GM15510 (cell line): ENCODE measurements around the gene CACNA2D2.

ENCODE experiments used
- POLR2A ChIP-seq: IDR thresholded peaks from 3 replicates; pipeline ENCODE4 v1.6.1; 2011; ENCODE audit warnings: borderline replicate concordance; ENCODE audit not compliant: insufficient read length; ENCODE audit errors: extremely low read depth

Gene CACNA2D2

DNA sequence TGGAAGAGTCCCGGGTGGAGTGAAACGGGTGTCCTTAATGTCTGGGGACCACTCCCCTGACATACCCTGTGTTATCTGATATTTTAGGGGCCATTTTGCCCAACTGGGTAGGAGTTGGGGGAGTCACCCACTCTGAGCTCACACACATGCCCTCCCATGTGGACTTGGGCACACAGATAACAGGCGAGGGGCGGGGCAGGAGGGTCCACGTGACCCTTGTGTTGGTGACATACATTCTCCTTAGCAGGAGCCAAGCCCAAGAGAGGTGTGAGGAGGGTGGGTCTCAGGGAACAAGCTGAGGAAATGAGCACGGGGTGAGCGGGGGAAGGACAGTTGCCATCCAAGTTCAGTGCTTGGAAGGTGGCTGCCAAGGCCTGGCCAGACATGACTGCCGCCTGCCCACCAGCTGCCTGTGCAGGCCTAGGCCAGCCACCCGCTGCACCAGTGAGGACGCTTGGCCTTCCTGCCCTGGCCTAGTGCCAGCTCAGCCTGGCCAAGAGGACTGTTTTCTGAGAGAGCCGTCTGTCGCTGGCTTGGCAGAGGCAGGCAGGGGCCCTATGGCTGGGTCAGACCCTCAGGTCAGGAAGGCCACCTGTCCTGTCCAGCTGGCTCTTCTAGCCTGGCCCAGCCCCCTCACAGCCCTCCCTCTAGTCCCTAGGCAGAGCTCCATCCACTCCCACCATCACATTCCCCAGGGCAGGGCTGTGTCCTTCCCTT is 112.8 kb downstream of the CACNA2D2 start:
- TF ChIP-seq POLR2A, result no peak

DNA sequence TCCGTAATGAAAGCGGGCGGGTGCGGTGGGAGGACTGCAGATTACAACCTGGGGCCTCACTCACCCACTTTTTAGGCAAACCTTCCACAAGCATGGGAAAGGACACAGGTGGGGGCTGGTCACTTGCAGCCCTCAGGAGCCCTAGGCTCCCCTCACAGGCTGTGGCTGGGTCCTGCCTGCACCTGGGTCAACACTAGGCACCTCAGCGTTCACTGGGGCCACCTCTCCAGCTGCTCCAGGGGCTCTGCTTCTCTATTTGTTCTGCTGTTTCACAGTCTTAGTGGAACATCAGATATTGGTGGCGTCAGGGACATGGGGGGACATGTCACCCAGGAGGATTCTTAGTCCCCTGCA is 114.0 kb downstream of the CACNA2D2 start:
- TF ChIP-seq POLR2A, result no peak

DNA sequence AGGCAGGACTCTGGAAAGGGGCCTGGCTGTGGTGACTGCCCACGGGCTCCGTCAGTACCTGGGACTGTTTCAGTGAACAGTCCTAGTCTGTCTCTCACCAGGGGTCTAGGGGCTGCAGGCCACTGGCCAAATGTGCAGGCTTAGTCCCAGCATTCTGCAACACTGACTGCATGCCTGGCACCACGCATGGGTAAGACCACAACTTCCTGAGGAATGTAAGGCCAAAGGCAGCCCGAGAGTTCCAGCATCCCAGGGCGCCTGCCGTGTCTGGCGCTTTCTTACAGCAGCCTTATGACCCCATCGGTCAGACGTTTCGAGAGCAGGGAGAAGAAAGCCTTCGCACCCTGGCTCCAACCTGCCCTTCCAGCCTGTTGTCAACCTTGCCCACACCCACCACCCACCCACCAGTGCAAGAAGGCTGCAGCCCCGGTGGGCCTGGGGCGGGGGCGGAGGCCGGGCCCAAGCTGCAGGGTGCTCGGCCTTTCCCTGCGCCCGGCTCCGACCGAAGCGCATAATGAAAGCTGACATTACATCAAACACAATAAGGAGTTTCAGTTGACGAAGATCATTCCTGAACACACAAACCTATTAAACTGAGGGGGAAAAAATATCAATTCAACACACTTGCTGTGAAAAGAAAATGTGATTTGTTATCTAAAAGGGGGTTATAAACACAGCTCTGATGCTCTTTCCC is 114.6 kb downstream of the CACNA2D2 start:
- TF ChIP-seq POLR2A, result no peak

DNA sequence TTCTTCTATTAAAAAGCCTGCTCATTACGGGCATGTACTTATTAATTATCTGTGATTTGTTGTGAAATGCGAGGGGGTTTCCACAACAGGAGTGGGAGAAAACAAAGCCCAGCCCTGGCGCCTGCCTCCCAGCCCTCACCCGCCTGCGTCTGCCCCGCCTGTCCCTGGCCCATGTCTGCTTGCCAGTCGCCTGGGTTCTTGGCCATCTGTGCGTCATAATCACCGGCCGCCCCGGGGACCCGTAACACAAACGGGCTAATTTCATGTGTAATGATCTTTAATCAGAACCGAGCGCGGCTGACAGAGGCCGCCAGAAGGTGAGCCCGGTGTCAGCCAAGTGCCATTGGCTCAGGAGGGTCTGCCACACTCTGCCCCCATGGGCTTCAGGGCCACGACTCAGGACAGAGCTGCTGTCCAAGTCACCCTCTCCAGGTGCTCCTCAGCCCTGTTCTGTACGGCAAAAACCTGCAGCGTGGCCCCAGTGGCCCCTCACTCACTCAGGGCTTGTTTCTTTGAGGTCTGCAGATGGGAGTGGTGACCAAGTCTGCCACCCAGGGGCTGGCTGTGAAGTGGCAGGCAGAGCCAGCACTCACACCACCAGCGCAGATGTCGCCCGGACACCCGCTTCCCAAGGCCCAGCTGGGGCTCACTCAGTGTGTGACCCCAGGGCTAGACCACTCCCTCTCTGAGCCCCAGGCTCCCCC is 115.3 kb downstream of the CACNA2D2 start:
- no peak for TF ChIP-seq POLR2A

DNA sequence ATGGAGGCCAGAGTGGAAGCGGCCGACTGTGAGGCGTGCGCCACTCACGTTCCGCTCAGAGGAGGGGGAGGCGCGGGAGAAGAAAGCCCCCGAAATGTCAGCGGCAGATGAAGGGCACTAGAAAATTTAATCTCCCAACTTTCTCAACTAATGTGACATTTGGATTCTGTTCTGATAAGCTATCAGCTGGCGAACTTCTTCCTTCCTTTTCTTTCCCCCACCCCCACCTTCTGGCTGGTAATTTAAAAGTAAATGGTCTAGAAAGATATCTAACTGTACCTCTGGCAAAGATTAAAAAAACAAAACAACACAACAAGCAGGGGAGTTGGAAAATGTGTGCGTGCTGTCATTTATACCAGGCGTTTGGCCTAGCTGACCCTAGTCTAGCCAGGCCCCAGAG is 117.7 kb downstream of the CACNA2D2 start:
- no peak for TF ChIP-seq POLR2A

DNA sequence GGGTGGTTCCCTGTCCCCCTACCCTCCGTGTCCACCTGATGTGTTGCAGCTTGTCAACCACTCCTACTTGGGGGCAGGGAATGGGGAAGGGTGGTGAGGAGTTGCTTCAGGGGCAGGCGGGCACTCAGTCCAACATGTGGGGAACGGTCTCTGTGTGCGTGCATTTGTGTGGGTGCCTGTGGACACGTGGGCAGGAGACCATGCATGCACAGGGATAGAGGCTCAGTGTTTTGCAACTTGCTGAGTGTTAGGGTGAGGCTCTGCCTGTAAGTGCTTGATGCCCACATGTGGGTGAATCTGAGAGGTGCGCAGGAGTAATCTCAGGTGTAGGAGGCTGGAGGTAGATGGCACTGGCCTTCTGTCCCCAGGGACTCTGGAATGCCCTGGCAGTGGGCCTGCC is 119.7 kb downstream of the CACNA2D2 start:
- TF ChIP-seq POLR2A, result no peak

DNA sequence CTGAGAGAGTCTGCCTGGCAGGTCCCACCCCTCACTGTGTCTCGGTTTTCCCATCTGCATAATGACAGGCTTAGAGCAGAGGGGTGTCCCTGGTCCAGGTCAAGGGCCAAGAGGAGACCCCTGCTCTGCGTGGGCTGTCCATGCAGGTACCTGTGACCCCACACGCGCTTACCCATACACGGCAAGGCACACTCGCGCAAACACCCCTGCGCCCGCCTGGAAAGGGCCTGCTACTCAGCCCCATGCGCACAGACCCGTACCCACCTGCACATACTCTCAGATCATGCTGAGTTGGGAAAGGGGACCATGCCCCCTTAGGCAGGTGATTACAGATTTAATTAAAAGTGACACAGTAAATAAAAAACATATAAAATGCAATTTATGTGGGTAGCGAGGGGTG is 120.7 kb downstream of the CACNA2D2 start:
- no peak for TF ChIP-seq POLR2A

DNA sequence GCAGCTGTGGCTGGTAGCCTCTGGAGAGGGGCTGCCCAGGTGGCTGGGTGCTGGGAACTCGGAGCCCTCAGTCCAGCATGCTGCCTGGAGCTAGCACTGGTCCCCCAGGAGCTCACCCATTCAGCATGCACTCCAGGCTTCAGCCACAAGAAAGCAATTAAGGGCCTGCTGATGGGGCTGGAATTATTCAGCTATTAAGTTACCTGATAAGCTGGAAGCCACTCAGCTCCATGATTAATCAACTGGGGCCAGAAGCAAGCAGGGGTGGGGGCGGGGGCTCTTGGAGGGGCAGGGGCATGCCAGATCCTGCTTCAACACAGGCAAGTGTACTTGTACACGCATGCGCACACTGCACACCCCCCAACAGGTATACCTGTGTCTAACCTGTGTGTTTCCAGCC is 122.1 kb downstream of the CACNA2D2 start:
- TF ChIP-seq POLR2A, result no peak

DNA sequence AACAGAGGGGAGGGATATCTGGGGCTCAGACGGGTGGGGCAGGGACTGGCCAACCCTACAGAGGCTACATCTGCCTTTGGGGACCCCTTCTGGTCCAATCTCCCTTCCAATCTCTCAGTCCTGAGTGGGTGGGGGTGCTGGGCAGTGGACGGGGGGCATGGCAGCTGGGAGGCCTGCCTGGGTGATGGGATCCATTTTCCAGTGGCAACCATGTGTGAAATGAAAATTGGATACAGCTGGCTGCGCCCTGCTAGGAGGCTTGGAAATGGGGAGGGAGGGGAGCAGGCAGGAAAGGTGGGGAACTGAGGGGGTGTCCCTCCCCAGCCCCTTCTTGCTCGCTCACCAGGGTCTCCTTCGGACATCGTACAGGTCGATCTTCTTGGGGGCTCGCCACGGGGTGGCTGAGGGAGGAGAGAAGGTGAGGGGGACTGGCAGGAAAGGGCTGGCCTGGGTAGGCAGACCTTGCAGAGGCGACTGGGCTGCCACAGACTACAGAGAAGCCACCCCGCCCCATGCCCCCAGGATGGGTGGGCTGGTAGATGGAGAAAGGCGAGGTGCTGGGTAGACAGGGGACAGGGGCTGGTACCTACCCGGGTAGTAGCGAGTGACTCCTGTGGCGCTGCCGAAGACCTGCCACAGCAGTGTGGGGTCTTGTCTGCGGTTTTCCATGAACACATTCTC is 122.9 kb downstream of the CACNA2D2 start:
- TF ChIP-seq POLR2A, result no peak

DNA sequence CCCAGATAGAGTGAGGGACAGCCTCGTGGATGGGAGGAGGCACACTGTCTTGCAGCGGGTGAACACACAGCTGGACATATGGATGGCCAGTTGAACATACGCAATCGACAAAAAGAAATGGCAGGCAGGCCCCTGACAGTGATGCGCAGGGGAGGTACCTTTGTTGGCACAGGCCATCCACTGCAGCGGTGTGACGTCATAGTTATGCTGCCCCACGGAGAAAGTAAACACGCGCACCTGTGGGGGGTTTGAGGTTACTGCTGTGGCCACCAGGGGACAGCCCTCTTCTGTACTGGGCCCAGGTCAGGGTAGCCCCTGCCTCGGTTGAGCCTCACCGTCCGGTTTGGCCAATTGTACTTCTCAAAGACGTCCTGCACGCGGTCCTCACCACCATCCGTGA is 124.7 kb downstream of the CACNA2D2 start:
- TF ChIP-seq POLR2A, result no peak

DNA sequence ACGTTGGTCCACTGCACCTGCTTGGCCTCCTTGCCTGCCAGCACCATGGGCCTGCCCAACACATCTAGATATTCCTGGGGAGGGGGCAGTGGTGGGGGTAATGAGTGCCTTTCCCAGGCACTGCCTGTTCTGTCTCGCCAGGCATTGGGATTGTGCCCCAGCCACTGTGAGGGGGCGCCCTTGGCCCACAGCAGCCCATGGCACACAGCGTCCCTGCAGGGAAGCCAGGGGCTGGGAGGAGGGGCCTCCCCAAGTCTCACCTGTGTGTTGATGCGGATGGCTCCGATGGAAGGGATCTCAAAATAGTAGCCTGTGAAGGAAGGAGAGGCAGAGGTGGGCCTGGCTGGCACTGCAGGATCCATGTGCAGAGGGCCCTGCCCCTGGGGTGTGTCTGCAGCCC is 125.4 kb downstream of the CACNA2D2 start:
- no peak for TF ChIP-seq POLR2A

DNA sequence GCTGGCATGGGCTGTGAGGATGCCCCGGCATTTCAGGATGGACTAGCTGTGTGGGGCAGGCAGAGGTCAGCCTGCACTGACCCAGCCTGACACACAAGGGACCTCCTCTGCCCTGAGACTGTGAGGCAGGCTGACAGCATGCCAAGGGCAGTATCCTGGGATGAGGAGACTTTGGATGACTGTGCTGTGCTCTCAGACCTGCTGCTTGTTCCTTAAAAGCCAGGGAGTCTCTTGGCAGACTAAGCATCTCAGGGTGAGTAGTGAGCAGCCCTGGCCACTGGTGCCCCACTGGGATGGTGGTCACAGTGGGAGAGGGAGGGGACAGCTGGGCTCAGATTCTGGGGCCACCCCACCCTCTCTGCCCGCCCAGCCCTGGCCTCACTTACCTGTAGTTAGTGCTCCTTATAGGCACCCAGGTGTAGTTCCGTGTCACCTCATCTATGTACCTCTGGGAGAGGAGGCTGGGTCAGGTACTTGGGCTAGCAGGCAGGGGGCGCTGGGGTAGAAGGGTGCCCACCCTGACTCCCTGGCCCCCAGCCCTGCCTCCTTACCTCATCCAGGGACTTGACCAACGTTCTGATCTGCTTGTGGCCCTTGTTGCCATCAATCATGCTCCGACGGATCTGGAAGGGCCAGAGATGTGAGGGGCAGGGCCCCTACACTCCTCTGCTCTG is 128.0 kb downstream of the CACNA2D2 start:
- no peak for TF ChIP-seq POLR2A

DNA sequence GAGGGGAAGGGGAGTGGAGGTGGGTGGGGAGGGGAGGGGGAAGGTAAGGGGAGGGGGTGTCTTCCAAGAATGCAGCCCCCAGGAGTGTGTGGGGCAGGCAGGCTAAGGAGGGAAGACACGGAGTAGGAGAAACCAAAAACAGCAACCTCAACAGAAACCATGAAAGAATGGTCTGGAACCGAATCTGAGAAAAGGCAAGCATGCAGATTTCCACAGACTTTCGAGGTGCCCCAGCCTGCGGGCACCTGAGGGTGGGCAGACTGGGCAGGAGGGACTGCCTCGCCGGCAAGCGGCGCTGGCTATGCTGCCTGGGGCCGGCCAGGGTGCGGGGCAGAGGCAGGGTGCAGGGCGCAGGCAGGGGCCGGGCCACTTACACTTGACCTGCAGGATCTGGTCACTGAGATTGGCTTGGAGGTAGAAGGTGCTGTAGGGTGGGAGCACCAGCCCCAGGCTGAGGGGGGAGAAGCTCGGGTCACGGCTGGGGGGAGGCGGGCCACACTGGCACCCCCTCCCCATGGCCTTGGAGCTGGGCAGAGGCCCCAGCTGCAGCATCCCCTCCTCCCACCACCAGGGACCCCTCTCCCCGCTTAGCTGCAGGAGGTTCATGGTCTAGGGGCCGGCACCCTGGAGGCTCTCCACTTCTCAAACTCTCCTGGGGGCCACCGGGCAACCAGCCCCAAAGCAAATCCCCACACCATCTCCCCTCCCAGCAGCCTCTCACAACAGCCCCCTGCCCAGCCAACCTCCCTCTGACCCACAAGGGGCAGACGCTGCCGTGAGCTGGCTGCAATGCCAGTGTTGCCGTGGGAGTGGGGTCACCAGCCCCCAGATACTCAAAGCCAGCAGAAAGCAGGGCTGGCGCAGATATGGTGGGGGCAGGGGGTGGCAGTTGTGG is 128.8 kb downstream of the CACNA2D2 start:
- TF ChIP-seq POLR2A, result no peak
